Measurements from ENCODE around the gene SLC2A13. TPM values are rescaled to one million over a fixed set of nuclear protein-coding genes. Genes with fewer than 3 reads are reported as not detected.
A peak's percentile ranks its signal among the peaks of the same experiment; 100 is the strongest.
"Not testable (repeated sequence)": the region's sequence is repeated elsewhere in the genome, so short reads cannot be mapped to it uniquely, and the experiment has no call there.

Gene SLC2A13
- total and polyA plus RNA-seq, 4 donors, result 1.9 to 20.2 (median 6.9) TPM

DNA sequence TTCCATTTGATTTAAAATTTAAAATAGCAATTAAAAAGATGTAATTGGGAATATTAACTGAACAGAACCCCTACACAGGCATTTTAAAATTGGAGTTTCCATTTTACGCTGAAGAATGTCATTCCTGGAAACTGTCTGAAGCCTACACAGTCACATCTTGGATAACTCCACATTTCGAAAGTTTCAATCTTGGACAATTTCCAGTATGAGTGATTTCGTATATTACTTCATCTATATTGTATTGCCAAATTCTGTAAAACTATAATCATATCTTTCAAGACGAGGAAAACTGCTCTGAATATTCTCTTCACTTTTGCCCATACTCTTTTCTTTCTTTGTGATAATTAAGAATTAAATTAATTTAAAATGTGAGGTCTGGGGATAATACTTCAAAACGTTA lies 292.1 kb downstream of the SLC2A13 start:
- Histone ChIP-seq H3K9me3 (ENCODE audit: control insufficient read depth in 4 of 4, low read length in 3 of 4) (peaks cover 0 to 3% (median 1%) of the 10 kb centered on the region in 4 donors), H3K9ac (ENCODE audit: low read depth in 1 of 2, low read length in 2 of 2) (no peak overlapping the region), H3K36me3 (ENCODE audit: control insufficient read depth in 4 of 4, insufficient read depth in 3 of 4, low read depth in 1 of 4, low read length in 3 of 4) (no peaks in the 10 kb centered on the region), H3K4me3 (ENCODE audit: low read depth in 1 of 3, low read length in 3 of 3) (no peak overlapping the region), H3K27ac (ENCODE audit: low read depth in 1 of 2, low read length in 2 of 2) (no peak overlapping the region), H3K4me1 (ENCODE audit: control insufficient read depth in 4 of 4, insufficient read depth in 4 of 4, low read length in 3 of 4) (no peaks in the 10 kb centered on the region), H3K27me3 (ENCODE audit: control insufficient read depth in 4 of 4, insufficient read depth in 4 of 4, low read length in 3 of 4) (no peaks in the 10 kb centered on the region)
- DNase-seq (ENCODE audit: low spot score), result no peak
- TF ChIP-seq YY1 (IDR thresholded peaks at IDR 0.05) (no peak), FOXA1 (IDR thresholded peaks at IDR 0.05) (no peak), EGR1 (IDR thresholded peaks at IDR 0.05; ENCODE audit: low read depth in 2 of 2) (no peak), HNF4G (IDR thresholded peaks at IDR 0.05) (no peak), RAD21 (IDR thresholded peaks at IDR 0.05) (no peak), SP1 (IDR thresholded peaks at IDR 0.05) (no peak), NR2F2 (IDR thresholded peaks at IDR 0.05) (no peak)
- 80% methylated on average over 5 of the region's 5 CpGs for whole genome bisulfite sequencing

GRCh38 chr12:39812456-39812855 lies 293.4 kb downstream of the SLC2A13 start:
- H3K9me3 ChIP-seq (ENCODE audit: control insufficient read depth in 4 of 4, low read length in 3 of 4); DNase-seq (ENCODE audit: low spot score); H3K27me3 ChIP-seq (ENCODE audit: control insufficient read depth in 4 of 4, insufficient read depth in 4 of 4, low read length in 3 of 4); H3K27ac ChIP-seq (ENCODE audit: low read depth in 1 of 2, low read length in 2 of 2); H3K9ac ChIP-seq (ENCODE audit: low read depth in 1 of 2, low read length in 2 of 2); H3K4me3 ChIP-seq (ENCODE audit: low read depth in 1 of 3, low read length in 3 of 3); H3K36me3 ChIP-seq (ENCODE audit: control insufficient read depth in 4 of 4, insufficient read depth in 3 of 4, low read depth in 1 of 4, low read length in 3 of 4); H3K4me1 ChIP-seq (ENCODE audit: control insufficient read depth in 4 of 4, insufficient read depth in 4 of 4, low read length in 3 of 4): not testable (repeated sequence)
- 98% methylated on average over 10 of the region's 10 CpGs for WGBS

DNA sequence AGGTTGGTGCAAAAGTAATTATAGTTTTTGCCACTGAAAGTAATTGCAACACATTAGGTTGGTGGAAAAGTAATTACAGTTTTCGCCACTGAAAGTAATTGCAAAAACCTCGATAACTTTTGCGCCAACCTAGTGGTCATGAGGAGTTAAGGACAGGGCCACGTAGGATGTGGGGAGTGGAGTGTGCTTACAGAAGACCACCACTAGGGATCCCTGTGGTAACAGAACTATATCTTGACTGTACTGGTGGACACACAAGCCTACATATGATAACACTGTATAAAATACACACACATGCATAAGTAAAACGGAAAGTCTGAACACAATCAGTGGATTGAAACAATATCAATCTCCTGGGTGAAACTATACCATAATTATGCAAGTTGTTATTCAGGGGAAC lies 298.8 kb downstream of the SLC2A13 start:
- H3K27me3 ChIP-seq (ENCODE audit: control insufficient read depth in 4 of 4, insufficient read depth in 4 of 4, low read length in 3 of 4), result no peaks in the 10 kb centered on the region
- 95% methylated on average over 5 of the region's 5 CpGs for WGBS
- TF ChIP-seq FOXA2 (IDR thresholded peaks at IDR 0.05), result no peak
- no peak for TF ChIP-seq EGR1 (IDR thresholded peaks at IDR 0.05; ENCODE audit: low read depth in 2 of 2)
- TF ChIP-seq, protein P1, sequence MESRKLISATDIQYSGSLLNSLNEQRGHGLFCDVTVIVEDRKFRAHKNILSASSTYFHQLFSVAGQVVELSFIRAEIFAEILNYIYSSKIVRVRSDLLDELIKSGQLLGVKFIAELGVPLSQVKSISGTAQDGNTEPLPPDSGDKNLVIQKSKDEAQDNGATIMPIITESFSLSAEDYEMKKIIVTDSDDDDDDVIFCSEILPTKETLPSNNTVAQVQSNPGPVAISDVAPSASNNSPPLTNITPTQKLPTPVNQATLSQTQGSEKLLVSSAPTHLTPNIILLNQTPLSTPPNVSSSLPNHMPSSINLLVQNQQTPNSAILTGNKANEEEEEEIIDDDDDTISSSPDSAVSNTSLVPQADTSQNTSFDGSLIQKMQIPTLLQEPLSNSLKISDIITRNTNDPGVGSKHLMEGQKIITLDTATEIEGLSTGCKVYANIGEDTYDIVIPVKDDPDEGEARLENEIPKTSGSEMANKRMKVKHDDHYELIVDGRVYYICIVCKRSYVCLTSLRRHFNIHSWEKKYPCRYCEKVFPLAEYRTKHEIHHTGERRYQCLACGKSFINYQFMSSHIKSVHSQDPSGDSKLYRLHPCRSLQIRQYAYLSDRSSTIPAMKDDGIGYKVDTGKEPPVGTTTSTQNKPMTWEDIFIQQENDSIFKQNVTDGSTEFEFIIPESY (IDR thresholded peaks at IDR 0.05), result no peak
- TF ChIP-seq RAD21 (IDR thresholded peaks at IDR 0.05), result peak in 1 of 2 donors; percentile 25
- TF ChIP-seq, protein P2, sequence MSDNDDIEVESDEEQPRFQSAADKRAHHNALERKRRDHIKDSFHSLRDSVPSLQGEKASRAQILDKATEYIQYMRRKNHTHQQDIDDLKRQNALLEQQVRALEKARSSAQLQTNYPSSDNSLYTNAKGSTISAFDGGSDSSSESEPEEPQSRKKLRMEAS (IDR thresholded peaks at IDR 0.05), result no peak
- TF ChIP-seq, protein P3, sequence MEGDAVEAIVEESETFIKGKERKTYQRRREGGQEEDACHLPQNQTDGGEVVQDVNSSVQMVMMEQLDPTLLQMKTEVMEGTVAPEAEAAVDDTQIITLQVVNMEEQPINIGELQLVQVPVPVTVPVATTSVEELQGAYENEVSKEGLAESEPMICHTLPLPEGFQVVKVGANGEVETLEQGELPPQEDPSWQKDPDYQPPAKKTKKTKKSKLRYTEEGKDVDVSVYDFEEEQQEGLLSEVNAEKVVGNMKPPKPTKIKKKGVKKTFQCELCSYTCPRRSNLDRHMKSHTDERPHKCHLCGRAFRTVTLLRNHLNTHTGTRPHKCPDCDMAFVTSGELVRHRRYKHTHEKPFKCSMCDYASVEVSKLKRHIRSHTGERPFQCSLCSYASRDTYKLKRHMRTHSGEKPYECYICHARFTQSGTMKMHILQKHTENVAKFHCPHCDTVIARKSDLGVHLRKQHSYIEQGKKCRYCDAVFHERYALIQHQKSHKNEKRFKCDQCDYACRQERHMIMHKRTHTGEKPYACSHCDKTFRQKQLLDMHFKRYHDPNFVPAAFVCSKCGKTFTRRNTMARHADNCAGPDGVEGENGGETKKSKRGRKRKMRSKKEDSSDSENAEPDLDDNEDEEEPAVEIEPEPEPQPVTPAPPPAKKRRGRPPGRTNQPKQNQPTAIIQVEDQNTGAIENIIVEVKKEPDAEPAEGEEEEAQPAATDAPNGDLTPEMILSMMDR (IDR thresholded peaks at IDR 0.05; ENCODE audit: low read depth, low read length, missing input control), result peak; percentile 6
- H3K4me1 ChIP-seq (ENCODE audit: control insufficient read depth in 4 of 4, insufficient read depth in 4 of 4, low read length in 3 of 4), result peaks cover 0 to 24% (median 14%) of the 10 kb centered on the region in 4 donors
- peaks cover 0 to 7% (median 1%) of the 10 kb centered on the region in 4 donors for H3K9me3 ChIP-seq (ENCODE audit: control insufficient read depth in 4 of 4, low read length in 3 of 4)
- no peak overlapping the region for H3K27ac ChIP-seq (ENCODE audit: low read depth in 1 of 2, low read length in 2 of 2)
- H3K9ac ChIP-seq (ENCODE audit: low read depth in 1 of 2, low read length in 2 of 2), result no peak overlapping the region
- no peaks in the 10 kb centered on the region for H3K36me3 ChIP-seq (ENCODE audit: control insufficient read depth in 4 of 4, insufficient read depth in 3 of 4, low read depth in 1 of 4, low read length in 3 of 4)
- DNase-seq (ENCODE audit: low spot score), result no peak
- H3K4me3 ChIP-seq (ENCODE audit: low read depth in 1 of 3, low read length in 3 of 3), result no peak overlapping the region
